Right lung (tissue), 5 donors: ENCODE results near the gene SLC6A15. TPM values are rescaled to one million over a fixed set of nuclear protein-coding genes. Genes with fewer than 3 reads are reported as not detected.

Source experiments
- DNase-seq, 2 donors: peaks; one replicate each; pipeline ENCODE4 v3.0.0-alpha.2; 2013
- polyA plus RNA-seq, 5 donors: library from polyadenylated mRNA; unstranded; fragments of 120-200 nt; gene quantifications; one replicate each; pipeline versions ENCODE4 v1.2.1 to v1.2.3, GENCODE V29; 2013; ENCODE audit warnings: inconsistent platforms in 1 of 5, low replicate concordance in 1 of 5; ENCODE audit not compliant: insufficient read length in 5 of 5, insufficient read depth in 1 of 5

Gene SLC6A15
- polyA plus RNA-seq, 5 donors: 0.26 to 0.54 (median 0.31) TPM

DNA sequence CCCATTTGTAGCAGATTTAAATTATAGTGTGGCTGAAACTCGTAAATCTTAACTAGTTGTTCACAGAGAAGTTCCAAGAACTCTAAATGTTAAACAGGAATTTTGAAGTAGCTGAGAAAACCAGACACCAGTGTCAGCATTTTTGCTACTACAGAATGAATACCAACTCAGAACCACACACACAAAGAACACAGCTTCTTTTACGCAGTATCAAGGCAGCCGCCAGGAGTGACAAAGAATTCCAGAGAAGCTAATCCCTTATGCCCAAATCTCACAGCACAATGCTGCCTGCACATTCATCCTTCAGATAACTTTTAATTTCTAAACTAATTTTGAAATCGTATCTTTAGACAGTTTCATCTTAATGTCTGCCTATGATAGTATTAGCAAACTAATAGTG is 37.4 kb downstream of the SLC6A15 start:
- no peak for DNase-seq

DNA sequence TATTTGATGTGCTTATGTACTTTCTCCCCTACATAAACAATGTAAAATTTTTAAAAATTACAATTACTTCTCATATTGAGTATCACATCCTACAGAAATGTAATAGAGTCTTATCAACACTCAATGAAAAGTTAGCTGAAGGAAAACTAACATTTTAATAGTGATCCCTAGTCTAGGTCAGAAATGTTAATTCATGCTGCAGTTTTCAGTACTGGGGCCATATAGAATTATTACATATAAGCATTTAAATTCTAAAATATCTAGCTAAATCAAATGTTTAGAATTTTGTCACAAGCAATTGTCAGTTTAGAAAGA is 37.8 kb downstream of the SLC6A15 start:
- DNase-seq: no peak

DNA sequence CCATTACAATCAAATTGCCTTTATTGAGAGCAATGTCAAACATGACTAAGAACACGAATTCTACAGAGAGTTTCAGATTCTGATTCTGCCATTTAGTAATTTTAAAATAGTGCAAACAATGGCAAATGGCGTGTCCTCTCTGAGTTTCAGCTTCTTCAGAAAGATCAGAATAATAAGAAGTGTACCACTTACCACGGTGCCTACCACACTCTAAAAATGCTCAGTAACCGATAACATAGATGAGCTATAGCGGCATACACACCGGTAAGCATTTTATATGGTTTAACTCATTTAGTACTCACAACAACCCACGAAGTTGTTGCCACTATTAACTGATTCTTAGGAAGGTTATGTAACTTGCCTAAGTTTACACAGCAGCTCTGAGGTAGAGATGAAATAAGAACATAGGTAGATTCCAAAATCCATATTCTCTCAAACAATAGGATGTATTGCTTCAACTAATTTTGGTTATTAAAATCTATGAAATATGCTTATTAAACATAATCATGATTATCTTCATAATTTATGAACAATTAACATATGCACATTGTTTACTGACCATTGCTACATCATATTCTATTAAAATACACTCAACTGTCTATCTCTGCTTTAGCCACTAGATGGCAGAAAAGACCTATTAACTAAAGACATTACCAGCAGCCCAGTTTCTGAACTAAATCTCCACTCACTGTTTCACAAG is 38.3 kb downstream of the SLC6A15 start:
- peak; percentile 28 to 35 for DNase-seq

DNA sequence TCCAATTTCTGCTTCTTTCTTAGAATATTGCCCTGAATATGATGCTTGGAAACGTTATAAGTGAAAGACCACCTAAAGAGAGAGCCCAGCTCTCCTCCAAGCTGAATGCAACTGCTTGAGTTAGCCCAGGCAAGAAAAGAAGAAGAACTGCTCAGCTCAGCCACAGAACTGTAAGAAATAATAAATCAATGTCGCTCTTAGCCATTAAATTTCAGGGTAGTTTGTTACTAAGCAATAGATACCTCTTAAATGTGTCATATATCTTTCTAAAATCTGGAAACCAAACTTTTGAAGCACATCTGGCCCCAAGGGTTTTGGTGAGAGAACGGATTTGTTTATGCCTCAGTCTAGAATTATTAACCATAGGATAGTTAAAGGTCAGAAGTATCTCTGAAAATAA is 50.4 kb downstream of the SLC6A15 start:
- DNase-seq: no peak

DNA sequence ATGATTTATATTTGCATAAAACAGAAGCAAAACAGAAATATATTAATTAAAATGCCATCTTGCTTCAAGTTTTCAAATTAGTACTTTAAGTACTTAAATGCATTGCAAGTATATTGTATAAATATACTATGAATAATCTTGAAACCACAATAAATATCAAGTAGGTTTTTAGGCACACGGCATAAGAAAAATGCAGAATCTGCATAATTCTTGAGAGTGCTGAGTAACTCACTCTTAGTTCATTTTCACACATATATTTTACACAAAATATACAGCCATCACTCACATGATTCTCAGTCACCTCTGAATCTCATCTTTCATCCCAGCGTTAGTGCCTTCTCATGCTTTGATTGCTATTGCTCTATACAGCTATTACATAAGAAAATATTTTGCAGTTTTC is 51.9 kb downstream of the SLC6A15 start:
- no peak for DNase-seq

DNA sequence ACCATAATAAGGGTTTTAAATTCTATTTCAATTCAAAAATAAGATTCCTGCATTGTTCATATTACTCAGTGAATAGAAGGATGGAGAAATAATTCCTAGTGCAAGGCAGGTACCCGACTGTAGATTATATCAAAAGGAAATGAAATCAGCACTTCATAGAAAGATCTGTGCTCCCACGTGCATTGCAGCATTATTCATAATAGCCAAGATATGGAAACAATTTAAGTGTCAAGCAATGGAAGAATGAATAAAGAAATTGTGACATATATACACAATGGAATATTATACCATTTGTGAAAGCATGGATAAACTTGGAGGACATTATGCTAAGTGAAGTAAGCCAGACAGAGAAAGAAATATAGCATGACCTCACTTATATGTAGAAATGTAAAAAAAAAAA is 53.8 kb downstream of the SLC6A15 start:
- no peak for DNase-seq

DNA sequence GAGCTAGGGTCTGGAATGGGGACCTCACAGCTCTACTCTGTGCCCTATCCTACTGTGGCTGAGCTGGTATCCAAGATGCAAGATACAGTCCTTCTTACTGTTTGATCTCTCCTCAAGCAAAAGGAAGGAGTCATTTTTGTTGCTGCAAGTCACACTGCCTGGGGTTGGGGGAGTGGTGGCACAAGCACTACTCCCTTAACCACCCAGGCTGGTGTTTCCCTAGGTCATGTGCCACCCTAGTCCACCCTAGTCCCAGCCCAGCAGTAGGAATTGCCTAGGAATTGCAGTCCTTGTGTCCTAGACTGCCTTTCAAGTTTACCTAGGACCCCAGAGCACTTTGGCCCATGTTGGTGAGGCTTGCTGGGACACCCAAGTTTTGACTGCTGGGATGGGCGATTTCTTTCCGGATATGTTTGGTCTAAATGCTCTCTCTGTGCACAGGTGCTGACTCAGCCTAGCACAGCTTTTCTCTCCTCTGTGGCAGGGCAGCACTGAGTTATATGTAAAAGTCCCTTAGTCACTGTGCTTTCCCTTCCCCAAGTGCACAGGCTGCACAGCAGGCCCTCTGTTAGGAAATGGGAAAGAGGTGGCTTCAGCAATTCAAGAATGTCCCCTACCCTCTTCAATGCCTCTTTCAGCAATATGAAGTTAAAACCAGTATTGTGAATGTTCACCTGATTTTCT is 54.9 kb downstream of the SLC6A15 start:
- DNase-seq: no peak

DNA sequence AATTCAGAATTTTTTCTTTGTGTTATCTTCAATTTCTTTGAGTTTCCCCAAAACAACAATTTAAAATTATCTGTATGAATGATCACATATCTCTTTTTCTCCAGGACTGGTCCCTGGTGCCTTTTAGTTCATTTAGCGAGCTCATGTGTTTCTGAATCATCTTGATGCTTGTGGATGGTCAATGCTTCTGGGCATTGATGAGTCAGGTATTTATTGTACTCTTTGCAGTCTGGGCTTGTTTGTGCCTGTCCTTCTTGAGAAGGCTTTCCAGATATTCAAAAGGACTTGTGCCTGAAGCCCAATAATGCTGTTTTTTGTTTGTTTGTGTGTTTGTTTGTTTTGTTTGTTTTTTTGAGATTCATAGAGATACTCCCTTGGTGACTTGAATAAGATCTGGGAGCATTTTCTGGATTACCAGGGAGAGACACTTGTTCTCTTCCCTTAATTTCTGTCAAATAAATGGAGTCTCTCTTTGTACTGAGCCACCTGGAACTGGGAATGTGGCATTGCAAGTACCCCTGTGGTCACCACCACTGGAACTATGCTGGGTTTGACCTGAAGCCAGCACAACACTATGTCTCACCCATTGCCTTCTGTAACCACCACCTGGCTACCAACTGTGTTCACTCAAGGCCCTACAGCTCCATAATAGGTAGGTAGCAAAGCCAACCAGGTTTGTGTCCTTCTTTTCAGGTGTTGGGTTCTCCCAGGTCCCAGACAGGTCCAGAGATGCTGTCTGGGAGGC is 56.3 kb downstream of the SLC6A15 start:
- DNase-seq: no peak

DNA sequence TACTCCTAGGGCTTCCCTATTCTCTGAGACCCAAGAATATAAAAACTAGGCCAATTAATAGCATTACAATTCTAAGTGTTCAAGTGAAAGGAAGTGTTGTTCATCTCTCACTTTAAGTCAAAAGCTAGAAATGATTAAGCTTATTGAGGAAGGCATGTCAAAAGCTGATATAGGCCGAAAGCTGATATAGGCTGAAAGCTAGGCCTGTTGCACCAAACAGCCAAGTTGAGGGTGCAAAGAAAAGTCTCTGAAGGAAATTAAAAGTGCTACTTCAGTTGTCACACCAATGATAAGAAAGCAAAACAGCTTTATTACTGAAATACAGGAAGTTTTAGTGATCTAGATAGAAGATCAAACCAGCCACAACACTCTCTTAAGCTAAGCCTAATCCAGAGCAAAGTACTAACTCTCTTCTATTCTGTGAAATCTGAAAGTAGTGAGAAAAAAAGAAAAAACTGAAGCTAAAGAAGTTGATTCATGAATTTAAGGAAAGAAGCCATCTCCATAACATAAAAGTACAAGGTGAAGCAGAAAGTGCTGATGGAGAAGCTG is 68.9 kb downstream of the SLC6A15 start:
- DNase-seq: no peak

DNA sequence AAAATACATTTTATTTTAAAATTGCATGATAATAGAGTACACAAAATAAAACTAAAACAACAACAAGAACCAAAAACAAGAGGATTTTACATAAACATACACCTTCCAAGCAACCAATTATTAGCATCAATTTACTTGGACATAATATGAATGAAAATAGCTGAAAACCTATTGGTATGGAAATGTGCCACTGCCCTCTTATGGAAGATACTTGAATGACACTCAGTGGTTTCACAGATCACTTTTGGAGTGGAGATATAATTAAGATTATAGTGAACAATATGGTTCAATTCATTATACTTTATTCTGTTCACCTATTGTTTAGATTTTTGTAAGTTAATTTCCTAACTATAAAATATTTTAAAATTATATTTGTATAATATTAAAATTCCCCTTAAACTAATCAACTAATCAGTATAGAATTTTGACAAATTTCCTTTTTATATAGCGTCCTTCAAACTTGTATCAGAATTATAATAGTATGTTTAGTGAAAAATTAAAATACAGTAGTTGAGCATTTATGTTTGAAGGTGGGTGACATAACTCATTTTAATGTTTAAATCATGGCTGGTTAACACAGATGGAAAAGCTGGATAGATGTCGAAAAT is 70.1 kb downstream of the SLC6A15 start:
- DNase-seq: peak; percentile 27 to 48

DNA sequence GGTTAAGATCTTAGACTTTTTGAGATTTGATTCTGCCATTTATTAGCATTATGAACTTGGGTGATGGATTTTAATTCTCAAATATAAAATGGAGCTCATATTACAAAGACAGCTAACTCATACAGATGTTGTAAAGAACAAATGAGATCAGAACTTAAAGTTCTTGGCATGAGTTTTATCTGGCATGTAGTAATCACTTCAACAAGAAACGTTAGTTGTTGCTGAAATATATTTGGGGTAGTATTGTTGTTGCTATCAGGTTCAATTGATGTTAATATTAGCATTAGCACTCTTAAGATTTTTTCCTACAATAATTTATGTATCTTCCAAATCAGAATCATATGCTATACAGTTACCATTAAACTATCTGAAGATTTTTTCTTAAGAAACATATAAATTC is 71.0 kb downstream of the SLC6A15 start:
- DNase-seq: no peak

DNA sequence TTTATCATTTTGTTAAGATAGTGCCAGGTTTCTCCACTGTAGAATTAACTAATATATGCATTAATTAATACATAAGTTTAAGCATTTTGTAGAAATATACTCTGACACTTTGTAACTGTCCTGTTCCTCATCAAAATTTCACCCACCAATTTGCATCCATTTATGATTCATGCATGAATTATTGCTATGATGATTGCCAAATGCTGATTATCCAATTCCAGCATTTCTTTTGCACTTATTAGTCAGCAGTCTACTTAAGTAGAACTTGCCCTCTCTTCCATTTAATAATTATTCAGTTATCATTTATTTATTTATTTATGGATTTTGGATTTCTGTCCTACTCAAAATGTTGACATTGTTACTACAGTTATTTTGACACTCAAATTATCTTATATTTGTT is 72.2 kb downstream of the SLC6A15 start:
- DNase-seq: no peak

DNA sequence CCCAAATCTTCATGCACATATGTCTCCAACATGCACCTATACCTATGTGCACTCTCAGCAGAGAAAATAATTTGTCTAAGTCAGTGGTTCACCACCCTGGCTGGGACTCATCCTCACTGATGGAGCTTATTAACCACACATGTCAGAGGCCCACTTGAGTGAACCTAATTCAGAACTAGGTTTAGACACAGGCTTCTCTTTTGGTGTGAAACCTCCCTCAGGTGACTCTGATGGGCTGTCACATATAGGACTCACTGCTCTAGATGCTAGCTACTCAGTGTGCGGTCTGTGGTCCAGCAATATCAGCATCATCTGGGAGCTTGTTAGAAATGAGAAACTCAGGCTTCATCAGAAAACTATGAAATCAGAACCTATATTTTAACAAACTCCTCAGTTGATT is 85.7 kb downstream of the SLC6A15 start:
- DNase-seq: no peak

DNA sequence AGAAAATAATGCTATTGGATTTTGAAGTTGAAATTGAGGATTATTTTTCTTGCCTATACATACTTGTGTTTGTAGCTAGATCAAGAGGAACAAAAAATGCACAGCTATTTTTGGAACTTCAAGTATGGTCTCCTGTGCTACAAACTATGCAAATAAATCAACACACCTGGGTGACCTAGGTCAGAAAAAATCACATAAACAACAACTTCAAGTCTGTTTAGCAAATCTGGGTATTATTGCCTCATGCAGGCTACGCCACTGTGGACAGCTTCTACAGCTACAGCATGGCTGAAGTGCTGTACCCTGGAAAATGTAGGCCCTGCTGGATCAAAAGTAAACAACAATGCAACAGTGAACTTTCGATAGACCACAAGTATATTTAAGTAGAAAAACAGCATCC is 87.5 kb downstream of the SLC6A15 start:
- DNase-seq: no peak

DNA sequence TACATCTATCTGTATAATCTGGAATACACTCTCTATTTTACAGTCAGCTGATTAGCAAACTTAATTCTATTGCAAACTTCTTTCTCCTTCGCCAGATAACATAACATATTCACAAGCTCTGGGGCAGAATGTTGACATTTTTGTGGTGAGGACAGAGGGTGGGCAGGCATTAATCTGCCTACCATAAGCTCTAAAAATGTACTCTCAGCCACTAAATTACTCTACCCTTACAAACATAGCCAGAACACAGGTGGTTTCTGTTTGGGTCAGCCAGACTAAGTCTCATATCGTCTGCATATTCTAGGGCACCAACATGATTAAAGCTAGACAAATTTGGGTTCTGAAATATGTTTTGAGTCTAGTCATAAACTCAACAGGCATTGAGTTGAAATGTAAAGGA is 90.1 kb downstream of the SLC6A15 start:
- no peak for DNase-seq

DNA sequence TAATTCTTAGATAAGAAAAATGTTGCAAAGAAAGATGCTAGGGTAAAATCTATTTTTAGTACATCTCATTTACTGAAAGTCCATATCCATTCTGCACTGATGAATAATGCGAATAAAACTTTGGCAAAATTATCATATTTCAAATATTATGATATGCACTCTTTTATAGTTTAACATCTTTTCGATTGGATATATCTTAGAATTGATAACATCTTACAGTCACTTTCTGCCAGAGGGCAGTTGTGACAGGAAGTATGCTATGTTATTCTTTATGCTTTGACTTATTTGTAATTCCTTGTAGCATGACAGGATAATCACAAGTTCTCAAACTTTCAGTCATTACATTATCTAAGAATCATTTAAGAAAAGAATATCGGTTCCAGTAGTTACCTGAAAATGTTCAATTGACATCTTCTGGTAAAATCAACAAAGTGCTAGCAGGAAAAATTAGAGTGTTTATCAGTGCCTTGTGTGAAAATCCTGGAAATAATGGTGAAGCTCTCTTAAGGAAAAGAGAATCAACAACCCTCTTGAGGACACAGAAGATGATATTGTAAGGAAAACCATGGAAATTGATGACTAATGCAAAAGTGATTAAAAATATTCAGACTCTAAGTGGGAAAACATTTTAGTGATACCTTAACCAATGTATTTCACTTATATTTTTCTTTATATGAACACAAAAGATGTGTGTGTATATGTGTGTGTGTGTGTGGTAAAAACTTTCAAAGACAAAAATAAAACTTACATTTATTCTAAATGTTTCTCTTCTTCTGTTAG is 95.5 kb downstream of the SLC6A15 start:
- DNase-seq: no peak

DNA sequence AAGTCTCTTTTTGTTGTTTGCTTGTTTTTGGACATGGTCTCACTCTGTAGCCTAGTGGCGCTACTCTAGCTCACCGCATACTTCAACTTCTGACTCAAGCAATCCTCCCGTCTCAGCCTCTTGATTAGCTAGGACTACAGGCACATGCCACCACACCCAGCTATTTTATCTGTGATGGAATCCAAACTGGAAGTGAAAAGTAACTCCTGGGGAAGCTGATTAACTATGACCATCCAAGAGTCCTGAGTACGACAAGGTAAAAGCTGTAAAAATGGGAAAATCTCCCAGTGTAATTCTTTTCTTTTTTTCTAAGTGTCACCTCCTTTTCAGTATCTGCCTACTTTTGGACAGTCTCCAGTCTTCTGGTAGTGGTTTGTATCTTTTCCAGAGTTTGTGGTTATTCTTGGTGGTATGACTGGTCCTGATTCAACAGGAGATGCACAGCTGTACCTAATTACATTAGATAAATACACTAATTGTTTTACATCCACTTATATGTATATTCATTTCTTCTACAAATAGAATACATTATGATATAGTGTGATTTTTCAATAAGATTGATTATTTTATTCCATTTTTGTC is 97.8 kb downstream of the SLC6A15 start:
- DNase-seq: no peak

DNA sequence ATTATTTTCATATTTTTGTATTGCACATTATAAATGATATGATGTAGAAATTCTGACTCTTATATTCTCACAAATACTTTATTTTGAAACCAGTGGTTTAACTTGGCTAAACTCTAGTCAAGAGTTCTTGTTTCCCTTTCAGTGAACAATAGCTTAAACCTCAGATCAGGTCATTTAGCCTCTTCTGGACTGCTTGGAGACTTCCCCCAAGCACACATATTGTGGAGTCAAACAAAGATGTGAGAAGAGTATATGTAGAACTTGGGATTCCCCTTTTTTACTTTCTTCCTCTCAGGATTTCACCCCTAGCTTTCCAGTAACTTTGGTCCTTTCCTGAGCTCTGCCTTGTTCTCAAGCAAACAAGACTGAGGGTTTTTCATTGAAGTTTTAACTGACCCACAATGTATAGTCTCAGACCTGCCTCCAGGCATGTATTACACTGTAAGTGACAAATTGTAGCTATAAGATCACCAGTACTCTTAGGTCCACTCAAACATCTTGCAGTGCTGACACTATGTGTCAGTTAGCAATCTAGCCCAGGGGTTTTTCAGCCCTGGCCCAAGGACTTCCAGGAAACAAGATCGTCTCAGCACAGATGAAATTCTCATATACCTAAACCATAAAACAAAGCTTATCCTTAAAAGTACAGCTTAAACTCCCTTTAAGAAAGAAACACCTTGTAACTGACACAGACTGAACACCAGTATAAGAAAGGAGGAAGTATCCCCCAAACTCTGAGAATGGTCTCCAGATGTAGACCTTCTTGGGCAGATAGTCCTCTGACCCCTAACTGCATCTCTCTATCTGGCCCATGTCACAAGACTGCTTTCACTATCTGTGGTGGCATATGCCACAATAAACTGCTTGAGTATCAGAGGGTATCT is 98.6 kb downstream of the SLC6A15 start:
- DNase-seq: no peak

DNA sequence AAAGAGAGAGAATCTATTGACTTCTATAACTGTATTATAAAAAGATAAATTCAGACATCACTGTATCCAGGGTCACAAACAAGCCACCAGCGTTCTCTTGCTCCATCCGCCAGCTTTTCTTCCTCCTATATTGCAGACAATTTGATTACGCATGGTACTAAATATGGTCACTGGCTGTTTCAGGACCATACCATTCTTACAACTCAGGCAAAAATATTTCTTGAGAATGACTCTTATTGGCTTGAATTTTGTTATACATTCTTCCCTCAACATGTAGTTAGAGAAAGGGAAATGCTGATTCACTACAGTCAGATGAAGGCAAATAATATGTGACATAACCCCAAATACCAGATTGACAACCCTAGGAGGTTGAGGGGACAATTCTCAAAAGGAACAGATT is 101.3 kb downstream of the SLC6A15 start:
- DNase-seq: no peak

DNA sequence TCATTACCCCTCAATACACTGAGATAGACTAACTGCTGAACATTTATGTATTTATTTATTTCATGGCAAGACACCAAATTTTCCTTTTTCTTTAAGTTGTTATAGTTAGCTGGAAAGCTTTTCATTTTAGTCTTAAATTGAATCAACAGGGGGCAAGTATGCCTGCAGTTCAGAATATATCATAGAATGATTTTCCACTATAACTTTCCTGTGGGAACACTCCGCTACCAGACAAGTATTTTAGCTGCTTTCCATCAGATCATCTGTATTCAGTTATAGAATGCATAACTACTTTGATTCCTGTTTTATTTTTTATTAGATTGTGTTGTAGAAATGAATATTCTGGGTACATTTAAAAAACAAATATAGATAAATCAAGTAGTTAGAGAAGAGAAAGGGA is 102.0 kb downstream of the SLC6A15 start:
- DNase-seq: no peak
